ENCODE results near the gene HEATR9. TPM values are rescaled to one million over a fixed set of nuclear protein-coding genes. Genes with fewer than 3 reads are reported as not detected.

The HEATR9 gene
- total and polyA plus RNA-seq, 2 of the 13 experiments (the other 11 are each of a cell fraction or from before 2014, with no cell fraction given) = not detected

DNA sequence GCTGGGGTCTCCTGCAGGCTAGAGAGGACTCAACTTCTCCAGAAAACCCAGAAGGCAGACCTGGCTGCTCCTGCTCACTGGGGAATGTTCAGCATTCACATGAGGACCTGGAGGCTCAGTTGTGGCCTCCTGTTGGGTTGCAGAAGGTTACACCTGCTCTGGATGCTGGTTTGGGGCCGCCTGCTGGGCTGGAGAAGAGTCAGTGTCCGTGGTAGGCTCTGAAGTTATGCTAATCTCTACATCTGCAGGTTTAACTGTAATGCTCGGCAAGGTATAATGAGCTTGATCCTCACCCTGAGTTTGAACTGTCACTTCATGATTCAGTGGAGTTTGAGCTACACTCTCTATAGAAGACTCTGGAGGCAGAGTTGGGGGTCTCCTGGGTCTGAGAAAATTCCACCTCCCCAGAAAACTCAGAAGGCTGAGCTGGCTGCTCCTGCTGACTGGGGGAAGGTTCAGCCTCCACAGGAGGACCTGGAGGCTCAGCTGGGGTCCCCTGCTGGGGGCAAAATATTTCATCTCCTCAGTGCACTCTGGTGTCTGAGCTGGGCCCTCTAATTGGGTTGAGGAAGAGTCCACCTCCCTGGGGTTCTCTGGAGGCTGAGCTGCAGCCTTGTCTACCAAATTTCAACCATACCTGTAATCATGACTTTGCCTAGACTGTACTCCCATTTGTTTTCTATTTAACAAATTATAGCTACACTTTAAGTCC, 38.4 kb upstream of the HEATR9 start (continued):
- TF ChIP-seq, protein P1, sequence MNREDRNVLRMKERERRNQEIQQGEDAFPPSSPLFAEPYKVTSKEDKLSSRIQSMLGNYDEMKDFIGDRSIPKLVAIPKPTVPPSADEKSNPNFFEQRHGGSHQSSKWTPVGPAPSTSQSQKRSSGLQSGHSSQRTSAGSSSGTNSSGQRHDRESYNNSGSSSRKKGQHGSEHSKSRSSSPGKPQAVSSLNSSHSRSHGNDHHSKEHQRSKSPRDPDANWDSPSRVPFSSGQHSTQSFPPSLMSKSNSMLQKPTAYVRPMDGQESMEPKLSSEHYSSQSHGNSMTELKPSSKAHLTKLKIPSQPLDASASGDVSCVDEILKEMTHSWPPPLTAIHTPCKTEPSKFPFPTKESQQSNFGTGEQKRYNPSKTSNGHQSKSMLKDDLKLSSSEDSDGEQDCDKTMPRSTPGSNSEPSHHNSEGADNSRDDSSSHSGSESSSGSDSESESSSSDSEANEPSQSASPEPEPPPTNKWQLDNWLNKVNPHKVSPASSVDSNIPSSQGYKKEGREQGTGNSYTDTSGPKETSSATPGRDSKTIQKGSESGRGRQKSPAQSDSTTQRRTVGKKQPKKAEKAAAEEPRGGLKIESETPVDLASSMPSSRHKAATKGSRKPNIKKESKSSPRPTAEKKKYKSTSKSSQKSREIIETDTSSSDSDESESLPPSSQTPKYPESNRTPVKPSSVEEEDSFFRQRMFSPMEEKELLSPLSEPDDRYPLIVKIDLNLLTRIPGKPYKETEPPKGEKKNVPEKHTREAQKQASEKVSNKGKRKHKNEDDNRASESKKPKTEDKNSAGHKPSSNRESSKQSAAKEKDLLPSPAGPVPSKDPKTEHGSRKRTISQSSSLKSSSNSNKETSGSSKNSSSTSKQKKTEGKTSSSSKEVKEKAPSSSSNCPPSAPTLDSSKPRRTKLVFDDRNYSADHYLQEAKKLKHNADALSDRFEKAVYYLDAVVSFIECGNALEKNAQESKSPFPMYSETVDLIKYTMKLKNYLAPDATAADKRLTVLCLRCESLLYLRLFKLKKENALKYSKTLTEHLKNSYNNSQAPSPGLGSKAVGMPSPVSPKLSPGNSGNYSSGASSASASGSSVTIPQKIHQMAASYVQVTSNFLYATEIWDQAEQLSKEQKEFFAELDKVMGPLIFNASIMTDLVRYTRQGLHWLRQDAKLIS (CRISPR knock-in tag; IDR thresholded peaks at IDR 0.05) = no peak
- no peak for TF ChIP-seq NFE2L1 (CRISPR knock-in tag; IDR thresholded peaks at IDR 0.05; ENCODE audit: borderline replicate concordance)
- TF ChIP-seq, protein P2, sequence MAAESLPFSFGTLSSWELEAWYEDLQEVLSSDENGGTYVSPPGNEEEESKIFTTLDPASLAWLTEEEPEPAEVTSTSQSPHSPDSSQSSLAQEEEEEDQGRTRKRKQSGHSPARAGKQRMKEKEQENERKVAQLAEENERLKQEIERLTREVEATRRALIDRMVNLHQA (CRISPR knock-in tag; IDR thresholded peaks at IDR 0.05) = no peak

DNA sequence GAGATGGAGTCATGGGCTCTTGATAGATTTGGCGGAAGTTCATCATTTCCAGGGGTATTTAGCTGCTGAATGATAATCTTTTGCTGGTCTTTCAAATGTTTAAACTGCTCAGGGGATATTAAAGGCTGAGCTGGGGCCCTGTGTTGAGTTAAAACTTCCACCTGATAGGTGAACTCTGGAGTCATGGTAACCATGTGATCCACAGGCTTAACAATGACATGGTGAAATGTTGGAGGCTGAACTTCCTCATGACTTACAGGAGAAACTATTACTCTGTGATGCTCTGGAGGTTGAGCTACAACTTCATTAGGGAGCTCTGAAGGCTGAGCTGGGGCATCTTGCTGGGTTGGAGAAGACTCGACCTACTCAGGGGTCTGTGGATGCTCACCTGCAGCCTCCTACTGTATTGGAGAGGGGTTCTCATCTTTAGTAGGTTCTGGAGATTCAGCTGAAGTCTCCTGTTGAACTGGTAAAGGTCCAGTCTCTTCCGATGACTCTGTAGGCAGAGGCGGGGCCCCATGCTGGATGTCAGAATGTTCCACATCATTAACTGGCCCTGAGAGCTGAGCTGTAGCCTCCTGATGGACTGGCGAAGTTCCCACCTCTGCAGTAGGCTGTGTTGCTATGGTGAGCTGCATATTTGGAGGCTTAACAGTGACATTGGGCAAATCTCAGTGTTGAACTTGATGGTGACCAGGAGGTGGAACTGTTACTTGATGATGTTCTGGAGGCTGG, 37.7 kb upstream of the HEATR9 start:
- Histone ChIP-seq H3K36me3 (replicated peaks in 1 of 2; ENCODE audit: control insufficient read depth in 1 of 2, insufficient read depth in 2 of 2, low read length in 2 of 2) (no peaks in the 10 kb centered on the region), H3K4me3 (replicated peaks in 1 of 3; ENCODE audit: insufficient read depth in 1 of 3, low read depth in 2 of 3, low read length in 3 of 3) (no peak overlapping the region), H2AFZ (ENCODE audit: low read length) (no peak overlapping the region), H3K79me2 (ENCODE audit: insufficient read depth, low read length) (no peaks in the 10 kb centered on the region), H3K9ac (ENCODE audit: insufficient read depth, low read depth, low read length) (no peak overlapping the region), H3K4me2 (ENCODE audit: low read depth, low read length) (no peak overlapping the region), H3K27me3 (ENCODE audit: control insufficient read depth in 1 of 2, insufficient read depth in 2 of 2, low read length in 2 of 2) (no peaks in the 10 kb centered on the region), H3K27ac (ENCODE audit: extremely low read length, insufficient read depth, low read length) (no peak overlapping the region), H3K9me3 (ENCODE audit: low read length) (no peaks in the 10 kb centered on the region), H3K4me1 (ENCODE audit: insufficient read depth, low read length) (0 out of 2 replicates have a peak, but pooled peaks cover 5% of the 10 kb centered on the region), H4K20me1 (ENCODE audit: insufficient read depth, low read length) (no peaks in the 10 kb centered on the region)
- WGBS (ENCODE audit: low lambda C conversion rate) = 62% methylated on average over 3 of the region's 5 CpGs
- ChIA-PET POLR2A (no interaction called here), CTCF (ENCODE audit: low intra/inter-chr PET ratio, low total read pairs) (no interaction called here)
- DNase-seq (ENCODE audit: low spot score) (no peak), ATAC-seq (no peak), FAIRE-seq (no peak)
- in situ Hi-C loops (cut with HindIII; ENCODE audit: extremely low pct_ligation_motif_present, low pct_unique_long_range_greater_than_20kb) (no loop called here), intact Hi-C loops (cut with micrococcal nuclease; ENCODE audit: unreplicated experiment) (no loop called here)
- no TSS peak for BruUV-seq (replicated peaks)
- TF ChIP-seq ZNF891 (CRISPR knock-in tag; IDR thresholded peaks at IDR 0.05) (no peak), SMARCE1 (IDR thresholded peaks at IDR 0.05; ENCODE audit: borderline replicate concordance) (no peak), ZNF616 (CRISPR knock-in tag; IDR thresholded peaks at IDR 0.05; ENCODE audit: low read depth) (no peak), GTF3A (CRISPR knock-in tag; conservative IDR thresholded peaks at IDR 0.05) (no peak), REXO4 (CRISPR knock-in tag; IDR thresholded peaks at IDR 0.05; ENCODE audit: borderline replicate concordance) (no peak), ZNF75D (CRISPR knock-in tag; IDR thresholded peaks at IDR 0.05; ENCODE audit: borderline replicate concordance) (no peak), ZNF296 (CRISPR knock-in tag; conservative IDR thresholded peaks at IDR 0.05) (no peak), GFI1 (CRISPR knock-in tag; IDR thresholded peaks at IDR 0.05; ENCODE audit: borderline replicate concordance) (no peak), SRSF4 (IDR thresholded peaks at IDR 0.05; ENCODE audit: low read depth, low read length, poor library complexity, severe bottlenecking) (no peak), RBM22 (optimal IDR thresholded peaks at IDR 0.05; ENCODE audit: low read length) (no peak), ZFP90 (CRISPR knock-in tag; IDR thresholded peaks at IDR 0.05; ENCODE audit: borderline replicate concordance) (no peak)
- TF ChIP-seq, protein P3, sequence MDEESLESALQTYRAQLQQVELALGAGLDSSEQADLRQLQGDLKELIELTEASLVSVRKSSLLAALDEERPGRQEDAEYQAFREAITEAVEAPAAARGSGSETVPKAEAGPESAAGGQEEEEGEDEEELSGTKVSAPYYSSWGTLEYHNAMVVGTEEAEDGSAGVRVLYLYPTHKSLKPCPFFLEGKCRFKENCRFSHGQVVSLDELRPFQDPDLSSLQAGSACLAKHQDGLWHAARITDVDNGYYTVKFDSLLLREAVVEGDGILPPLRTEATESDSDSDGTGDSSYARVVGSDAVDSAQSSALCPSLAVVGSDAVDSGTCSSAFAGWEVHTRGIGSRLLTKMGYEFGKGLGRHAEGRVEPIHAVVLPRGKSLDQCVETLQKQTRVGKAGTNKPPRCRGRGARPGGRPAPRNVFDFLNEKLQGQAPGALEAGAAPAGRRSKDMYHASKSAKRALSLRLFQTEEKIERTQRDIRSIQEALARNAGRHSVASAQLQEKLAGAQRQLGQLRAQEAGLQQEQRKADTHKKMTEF (CRISPR knock-in tag; IDR thresholded peaks at IDR 0.05) = no peak
- TF ChIP-seq, protein P4, sequence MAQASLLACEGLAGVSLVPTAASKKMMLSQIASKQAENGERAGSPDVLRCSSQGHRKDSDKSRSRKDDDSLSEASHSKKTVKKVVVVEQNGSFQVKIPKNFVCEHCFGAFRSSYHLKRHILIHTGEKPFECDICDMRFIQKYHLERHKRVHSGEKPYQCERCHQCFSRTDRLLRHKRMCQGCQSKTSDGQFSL (CRISPR knock-in tag; IDR thresholded peaks at IDR 0.05) = no peak

All from HepG2 (cell line).